Mesenchymal stem cell (in vitro differentiated cells and primary cell): ENCODE results near the gene FLOT1.

ENCODE experiments used
- DNase-seq: peaks from one replicate; pipeline ENCODE4 v3.0.0-alpha.2; 2013
- H2AFZ ChIP-seq: one replicate; pipeline ENCODE4 v1.6.1; 2013; ENCODE audit warnings: low read depth, mild to moderate bottlenecking, control low read depth, inconsistent platforms, low read length, moderate library complexity
- H2AK5ac ChIP-seq: 2 replicates; pipeline ENCODE4 v1.6.1; 2013; ENCODE audit warnings: low read length, moderate library complexity, mild to moderate bottlenecking, inconsistent platforms; ENCODE audit not compliant: severe bottlenecking
- H2BK120ac ChIP-seq: one replicate; pipeline ENCODE4 v1.6.1; 2013; ENCODE audit warnings: low read depth, mild to moderate bottlenecking, inconsistent platforms, low read length, moderate library complexity
- H2BK12ac ChIP-seq, 2 experiments: one replicate each; pipeline ENCODE4 v1.6.1; 2013; ENCODE audit warnings: inconsistent platforms in 2 of 2, low read length in 2 of 2, mild to moderate bottlenecking in 2 of 2, moderate library complexity in 2 of 2, control low read depth in 1 of 2
- H2BK15ac ChIP-seq: one replicate; pipeline ENCODE4 v1.6.1; 2013; ENCODE audit warnings: mild to moderate bottlenecking, low read depth, inconsistent platforms; ENCODE audit not compliant: poor library complexity, severe bottlenecking
- H2BK5ac ChIP-seq: 2 replicates; pipeline ENCODE4 v1.6.1; 2013; ENCODE audit warnings: low read depth, mild to moderate bottlenecking, low read length, control low read depth, inconsistent platforms; ENCODE audit not compliant: poor library complexity, severe bottlenecking
- H3K14ac ChIP-seq, 2 experiments: one replicate each; pipeline ENCODE4 v1.6.1; 2013; ENCODE audit warnings: inconsistent platforms in 2 of 2, low read length in 2 of 2, control low read depth in 1 of 2, mild to moderate bottlenecking in 1 of 2, moderate library complexity in 1 of 2
- H3K18ac ChIP-seq, 2 experiments: one replicate each; pipeline ENCODE4 v1.6.1; 2013; ENCODE audit warnings: inconsistent platforms in 2 of 2, low read length in 2 of 2, control low read depth in 1 of 2, low read depth in 1 of 2, mild to moderate bottlenecking in 1 of 2
- H3K23ac ChIP-seq, 2 experiments: one replicate each; pipeline ENCODE4 v1.6.1; 2013; ENCODE audit warnings: inconsistent platforms in 2 of 2, low read length in 2 of 2, mild to moderate bottlenecking in 2 of 2, moderate library complexity in 2 of 2, control low read depth in 1 of 2
- H3K27ac ChIP-seq: 2 replicates; pipeline ENCODE4 v1.5.1; 2013; ENCODE audit warnings: mild to moderate bottlenecking, moderate library complexity, low read length, control low read depth, inconsistent platforms; ENCODE audit not compliant: poor library complexity, severe bottlenecking
- H3K27me3 ChIP-seq, 2 experiments: 2 replicates each; pipeline versions ENCODE4 v1.6.1 to v1.7.0; 2013; ENCODE audit warnings: low read length in 2 of 2, mild to moderate bottlenecking in 2 of 2, moderate library complexity in 2 of 2, control low read depth in 1 of 2, inconsistent platforms in 1 of 2; ENCODE audit not compliant: control insufficient read depth in 1 of 2, insufficient read depth in 1 of 2
- H3K36me3 ChIP-seq, 2 experiments: 2 replicates each; pipeline versions ENCODE4 v1.6.1 to v1.7.0; 2013; ENCODE audit warnings: low read length in 2 of 2, control low read depth in 1 of 2, inconsistent platforms in 1 of 2, low read depth in 1 of 2, mild to moderate bottlenecking in 1 of 2; ENCODE audit not compliant: insufficient read depth in 2 of 2, control insufficient read depth in 1 of 2
- H3K4ac ChIP-seq, 2 experiments: one replicate each; pipeline ENCODE4 v1.6.1; 2013; ENCODE audit warnings: inconsistent platforms in 2 of 2, low read length in 2 of 2, mild to moderate bottlenecking in 2 of 2, moderate library complexity in 2 of 2, control low read depth in 1 of 2, low read depth in 1 of 2
- H3K4me1 ChIP-seq: 2 replicates; pipeline ENCODE4 v1.6.1; 2013; ENCODE audit warnings: low read depth, low read length, control low read depth; ENCODE audit not compliant: control insufficient read depth, insufficient read depth
- H3K4me2 ChIP-seq: 2 replicates; pipeline ENCODE4 v1.6.1; 2013; ENCODE audit warnings: low read length, mild to moderate bottlenecking, inconsistent platforms; ENCODE audit not compliant: poor library complexity, severe bottlenecking
- H3K4me3 ChIP-seq, 2 experiments: 2 replicates each; pipeline versions ENCODE4 v1.5.1 to v1.7.0; 2013; ENCODE audit warnings: low read length in 2 of 2, mild to moderate bottlenecking in 2 of 2, control low read depth in 1 of 2, low read depth in 1 of 2; ENCODE audit not compliant: insufficient read depth in 1 of 2
- H3K79me1 ChIP-seq: replicated peaks from 2 replicates; pipeline ENCODE4 v1.6.1; 2013; ENCODE audit warnings: mild to moderate bottlenecking, control low read depth, low read length, inconsistent platforms; ENCODE audit not compliant: poor library complexity, severe bottlenecking
- H3K9ac ChIP-seq: 2 replicates; pipeline ENCODE4 v1.7.0; 2013; ENCODE audit warnings: mild to moderate bottlenecking, low read length, moderate library complexity
- H3K9me3 ChIP-seq: 2 replicates; pipeline ENCODE4 v1.7.0; 2013; ENCODE audit warnings: mild to moderate bottlenecking, low read length; ENCODE audit not compliant: control insufficient read depth
- H4K8ac ChIP-seq: one replicate; pipeline ENCODE4 v1.6.1; 2013; ENCODE audit warnings: inconsistent platforms, mild to moderate bottlenecking, low read length, moderate library complexity
- H4K91ac ChIP-seq: one replicate; pipeline ENCODE4 v1.6.1; 2013; ENCODE audit warnings: mild to moderate bottlenecking, low read length, inconsistent platforms
- WGBS: methylation state at CpG from one replicate; pipeline ENCODE4 v1.1.7; 2013; ENCODE audit warnings: mixed read lengths; 5-methylcytosine and 5-hydroxymethylcytosine counted together

Gene FLOT1

DNA sequence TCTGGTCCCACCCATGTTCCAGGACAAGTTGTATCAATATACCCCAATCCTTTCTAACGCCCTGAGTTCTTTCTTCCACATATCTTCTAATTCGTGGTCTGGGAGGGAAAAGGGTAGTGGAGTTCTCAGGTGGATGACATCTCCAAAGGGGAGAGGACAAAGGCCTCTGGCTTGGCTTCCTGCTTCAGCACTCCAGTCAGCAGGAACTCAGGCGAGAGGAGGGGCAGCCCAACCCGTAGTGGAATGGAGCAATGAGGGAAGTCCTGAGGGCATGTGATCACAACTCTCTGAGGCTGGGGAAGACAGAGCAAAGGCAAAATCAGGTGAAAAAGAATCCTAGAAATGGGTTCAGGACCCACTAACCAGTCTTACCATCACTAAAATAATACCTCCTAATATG is 42.1 kb downstream of the FLOT1 start:
- Histone ChIP-seq H2BK120ac (no peak overlapping the region), H2BK5ac (no peak overlapping the region), H3K14ac (no peak overlapping the region), H3K79me1 (no peaks in the 10 kb centered on the region), H2BK12ac (no peak overlapping the region), H3K27ac (no peak overlapping the region), H3K36me3 (peaks cover 33 to 40% of the 10 kb centered on the region in 2 experiments), H3K4ac (no peak overlapping the region), H2AFZ (no peak overlapping the region), H4K8ac (no peak overlapping the region), H3K18ac (no peak overlapping the region), H3K23ac (no peak overlapping the region), H3K9me3 (no peaks in the 10 kb centered on the region), H3K9ac (no peak overlapping the region), H3K27me3 (no peaks in the 10 kb centered on the region), H3K4me2 (no peak overlapping the region), H4K91ac (no peak overlapping the region), H3K4me3 (no peak overlapping the region), H2BK15ac (no peak overlapping the region), H3K4me1 (peaks cover 3% of the 10 kb centered on the region), H2AK5ac (peak overlapping the region; percentile 76)
- 83% methylated on average over 3 of the region's 4 CpGs for WGBS
- no peak for DNase-seq

DNA sequence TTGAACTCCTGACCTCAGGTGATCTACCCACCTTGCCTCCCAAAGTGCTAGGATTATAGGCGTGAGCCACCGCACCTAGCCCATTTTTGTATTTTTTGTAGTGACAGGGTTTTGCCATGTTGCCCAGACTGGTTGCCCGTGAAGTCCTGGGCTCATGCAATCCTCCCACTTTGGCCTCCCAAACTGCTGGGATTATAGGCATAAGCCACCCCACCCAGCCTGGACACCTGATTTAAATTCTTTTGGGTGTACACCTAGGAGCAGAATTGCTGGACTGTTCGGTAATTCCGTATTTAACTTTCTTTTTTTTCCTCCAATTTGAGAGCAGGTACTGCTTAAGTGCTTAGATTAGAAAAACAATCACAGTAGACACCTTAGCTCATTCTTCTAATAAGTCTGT is 46.1 kb downstream of the FLOT1 start:
- Histone ChIP-seq H3K4me3 (no peak overlapping the region), H4K91ac (no peak overlapping the region), H3K79me1 (no peaks in the 10 kb centered on the region), H4K8ac (no peak overlapping the region), H3K14ac (no peak overlapping the region), H3K4ac (no peak overlapping the region), H3K9ac (no peak overlapping the region), H3K36me3 (peaks cover 6 to 10% of the 10 kb centered on the region in 2 experiments), H2BK5ac (no peak overlapping the region), H2BK15ac (no peak overlapping the region), H2BK12ac (no peak overlapping the region), H3K4me1 (peaks cover 6% of the 10 kb centered on the region), H3K4me2 (no peak overlapping the region), H3K9me3 (no peaks in the 10 kb centered on the region), H3K23ac (no peak overlapping the region), H2AFZ (no peak overlapping the region), H3K27me3 (no peaks in the 10 kb centered on the region), H3K18ac (no peak overlapping the region), H3K27ac (no peak overlapping the region), H2AK5ac (peak overlapping the region; percentile 98), H2BK120ac (no peak overlapping the region)
- DNase-seq = no peak
- WGBS = 100% methylated on average over 4 of the region's 5 CpGs

DNA sequence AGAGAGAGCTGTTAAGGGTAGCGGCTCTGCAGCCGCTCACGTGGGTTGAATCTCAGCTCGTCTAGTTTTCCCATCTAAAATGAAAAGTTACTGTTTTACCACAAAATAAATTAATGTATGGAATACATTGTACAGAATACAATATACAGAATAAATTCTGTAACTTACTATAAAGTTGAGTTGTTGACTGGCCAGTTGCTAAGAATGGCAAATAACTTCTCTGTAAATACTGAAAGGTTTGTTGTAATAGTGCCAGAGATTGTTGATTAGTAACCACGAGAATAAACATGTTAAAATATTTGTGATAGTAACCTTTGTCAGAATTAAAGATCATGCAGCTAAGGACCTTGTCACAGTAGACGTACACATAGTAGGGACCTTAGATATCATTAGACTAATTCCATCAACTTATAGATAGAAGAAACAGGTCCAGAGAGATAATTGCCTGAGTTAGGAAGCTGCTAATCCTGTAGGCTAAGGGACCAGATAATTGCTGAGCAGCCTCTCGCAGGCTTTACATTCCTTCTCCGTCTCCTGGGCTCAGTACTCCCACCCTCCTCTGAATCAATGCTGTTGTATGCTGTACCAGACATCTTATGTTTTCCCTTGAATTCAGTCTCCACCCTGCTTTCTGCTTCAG is 51.2 kb downstream of the FLOT1 start:
- Histone ChIP-seq H3K9me3 (no peaks in the 10 kb centered on the region), H2BK15ac (no peak overlapping the region), H2BK120ac (no peak overlapping the region), H3K4ac (no peak overlapping the region), H3K4me3 (peak overlapping the region; percentile 26 to 93), H3K18ac (no peak overlapping the region), H4K8ac (no peak overlapping the region), H3K36me3 (peaks cover 0 to 2% of the 10 kb centered on the region in 2 experiments), H3K27me3 (no peaks in the 10 kb centered on the region), H3K14ac (no peak overlapping the region), H3K79me1 (peaks cover 2% of the 10 kb centered on the region), H2AK5ac (peak overlapping the region; percentile 20), H3K27ac (peak overlapping the region; percentile 85), H2BK5ac (no peak overlapping the region), H3K4me1 (peaks cover 28% of the 10 kb centered on the region), H2AFZ (no peak overlapping the region), H3K23ac (no peak overlapping the region), H3K4me2 (peak overlapping the region; percentile 58), H3K9ac (peak overlapping the region; percentile 95), H2BK12ac (peak overlapping the region; percentile 6 to 25), H4K91ac (peak overlapping the region; percentile 29)
- DNase-seq = peak; percentile 46
- 44% methylated on average over 4 of the region's 8 CpGs for WGBS

DNA sequence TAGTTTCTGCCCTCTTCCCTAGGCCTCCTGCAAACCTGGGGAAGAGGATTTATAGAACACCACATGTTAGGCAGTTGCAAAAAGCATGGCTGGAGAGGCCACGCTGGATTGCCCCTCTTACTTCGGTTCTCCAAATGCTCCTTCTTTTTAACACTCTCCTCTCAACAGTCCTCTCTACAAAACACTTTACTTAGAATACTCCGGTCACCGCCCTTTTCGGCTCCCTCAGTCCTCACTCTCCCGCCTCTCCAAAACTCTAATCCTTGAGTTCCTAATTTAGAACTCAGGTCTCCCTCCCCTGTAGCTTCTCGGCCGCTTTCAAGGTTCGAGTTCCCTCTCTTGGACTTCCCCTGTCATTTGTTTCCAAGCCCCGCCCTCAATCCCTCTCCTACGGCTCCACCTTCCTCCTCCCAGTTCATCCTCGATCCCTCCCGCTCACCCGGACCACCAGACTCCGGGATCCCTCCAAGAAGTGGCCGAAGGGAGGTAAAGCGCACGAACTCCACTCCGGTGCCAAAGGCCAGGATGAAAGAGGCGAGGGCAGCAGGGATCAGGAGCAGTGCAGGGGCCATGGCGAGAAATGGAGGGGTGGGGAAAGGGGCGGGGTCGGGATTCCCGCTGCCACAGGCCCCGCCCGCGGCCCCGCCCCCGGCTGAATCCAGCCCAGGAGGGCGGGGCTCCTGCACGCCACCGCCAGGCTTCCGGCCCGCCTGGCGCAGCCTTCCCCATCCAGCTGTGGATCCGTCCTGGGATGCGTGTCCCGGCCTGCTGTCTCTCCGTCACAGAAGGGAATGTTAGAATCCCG is 51.9 kb downstream of the FLOT1 start, which contains the start of gene NRM:
TSS of gene NRM (minus strand) at position 582 of the 805 bp plus-strand sequence. CDS start at position 572, 10 bp downstream.
- WGBS = under 1% methylated on average over 33 of the region's 40 CpGs
- H2AK5ac ChIP-seq = peak within 1 kb of the TSS; percentile 61

More for the DNA sequence above, 51.9 kb downstream of the FLOT1 start, which contains the start of gene NRM:
- peak within 1 kb of the TSS; percentile 95 for H2BK15ac ChIP-seq
- peaks cover 0 to 4% of the 10 kb centered on the region in 2 experiments for H3K36me3 ChIP-seq
- peaks cover 27% of the 10 kb centered on the region for H3K4me1 ChIP-seq
- no peak within 1 kb of the TSS for H2AFZ ChIP-seq
- H3K4me2 ChIP-seq = peak within 1 kb of the TSS; percentile 58
- H3K23ac ChIP-seq = peak within 1 kb of the TSS in 1 of 2 experiments; percentile 20
- peak within 1 kb of the TSS; percentile 34 to 96 for H2BK12ac ChIP-seq
- H2BK5ac ChIP-seq = peak within 1 kb of the TSS; percentile 90
- H3K18ac ChIP-seq = peak within 1 kb of the TSS; percentile 78 to 86
- H3K27me3 ChIP-seq = no peaks in the 10 kb centered on the region
- H3K4ac ChIP-seq = peak within 1 kb of the TSS in 1 of 2 experiments; percentile 55
- H3K14ac ChIP-seq = peak within 1 kb of the TSS; percentile 44 to 63
- H3K4me3 ChIP-seq = peak within 1 kb of the TSS; percentile 77 to 93
- peak within 1 kb of the TSS; percentile 74 for H4K8ac ChIP-seq
- peak; percentile 94 for DNase-seq
- H3K27ac ChIP-seq = peak within 1 kb of the TSS; percentile 91
- H2BK120ac ChIP-seq = no peak within 1 kb of the TSS
- peaks cover 2% of the 10 kb centered on the region for H3K79me1 ChIP-seq
- H3K9me3 ChIP-seq = no peaks in the 10 kb centered on the region
- H4K91ac ChIP-seq = peak within 1 kb of the TSS; percentile 35
- H3K9ac ChIP-seq = peak within 1 kb of the TSS; percentile 95
